ENCODE results near the gene IDH3G. TPM values are rescaled to one million over a fixed set of nuclear protein-coding genes. Genes with fewer than 3 reads are reported as not detected.

IDH3G gene
- total and polyA plus RNA-seq, 2 experiments from 2014 or later, result 41.4 to 49.0 TPM

- no peak for TF ChIP-seq EZH2 (IDR thresholded peaks at IDR 0.05; ENCODE audit: low read depth, unreplicated experiment)
- no peak for TF ChIP-seq ZNF114 (CRISPR knock-in tag; IDR thresholded peaks at IDR 0.05)
- no peak for TF ChIP-seq CREB1 (CRISPR knock-in tag; IDR thresholded peaks at IDR 0.05; ENCODE audit: low read depth)
- TF ChIP-seq POLR2AphosphoS5 (IDR thresholded peaks at IDR 0.05; ENCODE audit: low read depth), result no peak
These were observed 31.5 kb downstream of the IDH3G start (continued) for GRCh38 chrX:153762626-153763173.

- no peak overlapping the region for H2AFZ ChIP-seq
- H3F3A ChIP-seq (replicated peaks; ENCODE audit: low read depth), result no peaks in the 10 kb centered on the region
- H3K79me2 ChIP-seq (replicated peaks; ENCODE audit: insufficient read depth), result no peaks in the 10 kb centered on the region
- no peak overlapping the region for H3K27ac ChIP-seq (ENCODE audit: low read depth)
- TF ChIP-seq EZH2phosphoT487 (IDR thresholded peaks at IDR 0.05; ENCODE audit: unreplicated experiment), result no peak
- no peak for TF ChIP-seq ZNF331 (CRISPR knock-in tag; IDR thresholded peaks at IDR 0.05; ENCODE audit: low read depth)
- no peak for TF ChIP-seq CTCF (conservative IDR thresholded peaks at IDR 0.05; ENCODE audit: low read depth in 2 of 2)
- TF ChIP-seq ETS1 (IDR thresholded peaks at IDR 0.05), result no peak
- TF ChIP-seq REST (IDR thresholded peaks at IDR 0.05; ENCODE audit: unreplicated experiment), result no peak
- TF ChIP-seq STAT1 (IDR thresholded peaks at IDR 0.05; ENCODE audit: unreplicated experiment), result no peak
- TF ChIP-seq ZNF114 (CRISPR knock-in tag; IDR thresholded peaks at IDR 0.05), result no peak
- TF ChIP-seq POLR2AphosphoS5 (IDR thresholded peaks at IDR 0.05; ENCODE audit: low read depth), result no peak
- no peak for TF ChIP-seq EZH2 (IDR thresholded peaks at IDR 0.05; ENCODE audit: low read depth, unreplicated experiment)
- TF ChIP-seq ZNF462 (CRISPR knock-in tag; IDR thresholded peaks at IDR 0.05), result no peak
- no peak for TF ChIP-seq CREB1 (CRISPR knock-in tag; IDR thresholded peaks at IDR 0.05; ENCODE audit: low read depth)
- no peaks in the 10 kb centered on the region for H3K4me1 ChIP-seq (ENCODE audit: insufficient read depth)
- peaks cover 5% of the 10 kb centered on the region; the same call in 2 of the 3 replicates for H3K4me1 Mint-ChIP-seq
- no peaks in the 10 kb centered on the region for H3K36me3 Mint-ChIP-seq (ENCODE audit: low read depth)
- no peaks in the 10 kb centered on the region for H3K9me2 ChIP-seq (ENCODE audit: insufficient read depth)
- H3K4me3 Mint-ChIP-seq, result no peak overlapping the region
- no peak overlapping the region for H3K4me2 ChIP-seq
- H3K27ac Mint-ChIP-seq, result no peak overlapping the region
- no peaks in the 10 kb centered on the region for H3K36me3 ChIP-seq (ENCODE audit: insufficient read depth)
- DNase-seq (ENCODE audit: low spot score) (no peak), ATAC-seq (no peak)
- H3K4me3 ChIP-seq, result no peak overlapping the region
- H3K9me3 Mint-ChIP-seq, result no peaks in the 10 kb centered on the region
- no peaks in the 10 kb centered on the region for H4K20me1 ChIP-seq (replicated peaks; ENCODE audit: insufficient read depth)
- no peaks in the 10 kb centered on the region for H3K27me3 ChIP-seq (ENCODE audit: insufficient read depth)
- H3K27me3 Mint-ChIP-seq (ENCODE audit: insufficient read depth, low read depth, poor library complexity), result peaks cover 6% of the 10 kb centered on the region
These were observed 32.3 kb downstream of the IDH3G start for GRCh38 chrX:153761863-153762262.
